Stimulated activated CD8-positive, alpha-beta memory T cell treated with anti-CD3 and anti-CD28 coated beads, Interleukin-2, amount 100 ng/mL, for 1 hour (primary cell): ENCODE data around the gene KSR2.
"Not testable (repeated sequence)": the region's sequence is repeated elsewhere in the genome, so short reads cannot be mapped to it uniquely, and the experiment has no call there.

Source experiments
- DNase-seq, 2 donors: peaks; one replicate each; pipeline ENCODE4 v3.0.0-alpha.2; 2020; ENCODE audit warnings: low read depth in 2 of 2

Gene KSR2

DNA sequence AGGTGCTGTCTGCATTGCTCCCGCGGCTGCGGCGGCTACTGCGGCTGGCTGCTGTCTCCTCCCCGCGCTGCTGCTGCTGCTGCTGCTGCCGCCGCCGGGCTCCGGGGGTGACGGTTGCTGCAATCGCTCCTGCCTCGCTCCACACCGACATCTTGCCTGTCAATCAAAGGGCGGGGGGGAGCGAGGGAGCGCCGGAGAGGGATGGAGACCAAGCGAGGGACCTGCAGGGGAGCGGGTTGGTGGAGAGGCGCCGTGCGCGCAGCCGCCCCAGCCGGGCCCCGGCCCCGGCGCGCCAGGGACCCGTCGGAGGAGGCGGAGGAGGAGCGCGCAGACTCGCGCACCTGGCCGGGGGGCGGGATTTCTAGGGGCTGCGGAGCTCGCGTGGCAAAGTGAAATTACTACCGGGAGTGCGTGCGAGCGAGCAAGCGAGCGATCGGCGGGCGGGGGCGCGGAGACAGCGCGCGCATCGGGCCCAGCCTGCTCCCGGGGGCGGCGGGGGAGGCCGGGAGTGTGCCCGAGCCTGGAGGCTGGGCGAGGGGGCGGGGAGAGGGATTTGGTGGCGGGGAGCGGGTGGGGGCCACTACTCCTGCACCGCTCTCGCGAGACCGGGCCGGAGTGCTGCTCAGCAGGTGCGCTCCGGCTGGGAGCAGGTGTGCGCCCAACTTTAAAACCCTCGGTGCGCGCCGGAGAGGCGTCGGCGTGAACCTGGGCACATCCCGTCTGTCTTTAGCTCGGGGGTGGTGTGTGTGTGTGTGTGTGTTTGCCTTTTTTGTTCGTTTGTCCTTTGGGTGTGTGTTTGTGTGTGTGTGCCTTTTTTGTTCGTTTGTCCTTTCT, at the start of gene KSR2:
KSR2 (minus strand) TSS at position 165 of the 834 bp plus-strand sequence. CDS start 735 bp downstream, outside the sequence.
- DNase-seq: no peak

DNA sequence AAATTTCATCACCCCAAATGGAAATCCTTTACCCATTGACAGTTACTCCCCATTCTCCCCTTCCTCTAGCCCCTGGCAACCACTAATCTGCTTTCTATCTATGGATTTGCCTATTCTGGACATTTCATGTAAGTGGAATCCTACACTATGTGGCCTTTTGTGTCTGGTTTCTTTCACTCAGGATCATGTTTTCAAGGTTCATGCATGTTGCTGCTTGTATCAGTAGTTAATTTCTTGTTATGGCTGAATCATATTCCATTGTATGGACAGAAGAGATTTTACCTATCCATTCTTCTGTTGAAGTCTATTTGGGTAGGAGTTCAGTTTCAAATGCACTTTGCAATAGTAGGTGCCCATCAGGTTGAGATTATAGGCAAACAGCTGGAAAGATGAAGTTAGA, 49.1 kb upstream of the KSR2 start:
- no peak for DNase-seq

DNA sequence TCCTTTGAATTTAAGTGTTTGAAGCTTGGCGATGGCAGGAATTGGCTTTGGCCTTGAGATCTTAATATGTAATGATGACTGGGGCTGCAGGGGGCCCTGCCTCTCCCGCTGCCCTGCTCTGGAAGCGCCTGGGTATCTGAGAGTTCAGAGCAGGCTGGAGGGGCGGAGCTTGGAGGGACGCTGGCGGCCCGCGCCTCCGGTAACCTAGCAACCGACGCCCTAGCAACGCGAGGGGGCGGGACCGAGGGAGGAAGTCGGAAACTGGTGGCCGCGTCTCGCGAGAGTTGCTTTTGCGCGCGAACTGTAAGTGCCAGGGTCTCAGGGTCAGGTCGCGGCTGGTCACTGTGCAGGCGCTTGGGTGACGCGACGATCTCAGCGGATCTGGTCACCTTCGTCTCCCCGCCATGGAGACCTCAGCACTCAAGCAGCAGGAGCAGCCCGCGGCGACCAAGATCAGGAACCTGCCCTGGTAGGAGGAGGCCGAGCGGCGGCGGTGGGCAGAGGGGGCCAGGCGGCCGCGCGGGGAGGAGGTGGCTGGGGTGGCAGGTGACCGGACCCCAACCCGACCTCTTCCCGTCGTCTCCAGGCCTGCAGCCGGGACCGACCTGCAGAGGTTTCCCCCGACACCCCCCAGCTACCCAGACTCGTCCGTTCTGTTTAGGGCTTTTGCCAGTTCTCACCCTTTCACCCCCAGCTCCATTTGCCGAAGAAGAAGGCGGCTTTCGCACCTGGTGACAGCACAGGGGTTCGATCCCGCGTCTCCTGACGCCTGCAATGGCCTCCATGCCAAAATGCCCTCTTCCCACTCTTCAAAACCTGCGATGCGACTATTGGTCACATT, 47.9 kb upstream of the KSR2 start, which contains the start of gene RFC5:
RFC5 (plus strand) TSS at position 280 of the 841 bp plus-strand sequence; CDS start at position 405, 125 bp downstream.
- DNase-seq: peak; percentile 96 to 97

DNA sequence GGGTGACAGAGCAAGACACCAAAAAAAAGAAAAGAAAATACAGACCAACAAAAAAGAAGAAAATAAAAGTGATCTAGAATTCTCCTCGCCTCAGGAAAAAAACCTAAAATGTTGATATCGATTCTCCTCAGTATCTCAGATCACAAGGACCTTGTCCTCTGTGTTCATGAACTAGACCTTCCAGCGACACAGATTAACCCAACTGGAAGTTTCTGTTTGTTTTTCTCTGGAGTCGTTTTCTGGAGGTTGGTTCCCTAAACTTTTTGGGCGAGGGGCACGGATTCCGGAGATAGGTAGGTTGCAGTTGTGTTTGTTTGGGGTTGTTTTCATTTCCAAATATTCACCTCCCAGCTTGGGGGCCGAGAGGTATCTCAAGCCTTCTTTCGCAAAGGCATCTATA, 47.2 kb upstream of the KSR2 start:
- DNase-seq: no peak

DNA sequence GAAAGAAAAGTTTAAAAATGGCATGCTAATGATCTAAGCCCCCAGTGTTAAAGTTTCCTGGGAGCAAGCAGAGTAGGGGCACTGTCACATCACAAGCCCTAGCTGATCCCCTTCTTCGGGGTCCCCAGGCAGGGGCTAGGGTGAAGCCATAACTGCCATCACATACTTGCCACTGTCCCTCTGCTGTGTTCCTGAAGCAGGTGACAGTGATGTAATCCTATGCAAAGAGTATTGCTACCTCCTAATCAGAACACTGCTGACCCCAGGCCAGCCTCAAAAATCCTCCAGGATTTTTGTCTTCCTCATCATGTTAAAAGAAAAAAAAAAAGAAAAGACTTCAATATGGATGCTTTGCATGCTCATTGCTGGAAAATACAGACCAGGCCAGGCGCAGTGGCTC, 46.5 kb upstream of the KSR2 start:
- DNase-seq: no peak

GRCh38 chr12:118013283-118013682, 44.5 kb upstream of the KSR2 start:
- no peak for DNase-seq

- no peak for DNase-seq
Measured at GRCh38 chr12:118011961-118012360, 43.2 kb upstream of the KSR2 start.

DNA sequence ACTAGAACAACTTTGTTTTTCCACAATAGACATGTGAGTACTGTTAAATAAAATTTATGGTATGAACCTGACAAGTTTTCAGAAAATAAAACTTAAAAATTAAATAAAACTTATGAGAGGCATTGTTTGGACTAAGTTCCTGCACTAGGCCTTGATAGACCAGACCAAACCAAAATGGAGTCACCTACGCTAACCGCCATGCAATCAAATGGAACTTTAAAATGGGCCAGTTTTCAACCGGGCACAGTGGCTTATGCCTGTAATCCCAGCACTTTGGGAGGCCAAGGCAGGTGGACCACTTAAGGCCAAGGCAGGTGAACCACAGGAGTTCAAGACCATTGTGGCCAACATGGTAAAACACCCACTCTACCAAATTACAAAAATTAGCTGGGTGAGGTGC, 42.6 kb upstream of the KSR2 start:
- no peak for DNase-seq

GRCh38 chr12:118010903-118011302, 42.1 kb upstream of the KSR2 start:
- DNase-seq: no peak

DNA sequence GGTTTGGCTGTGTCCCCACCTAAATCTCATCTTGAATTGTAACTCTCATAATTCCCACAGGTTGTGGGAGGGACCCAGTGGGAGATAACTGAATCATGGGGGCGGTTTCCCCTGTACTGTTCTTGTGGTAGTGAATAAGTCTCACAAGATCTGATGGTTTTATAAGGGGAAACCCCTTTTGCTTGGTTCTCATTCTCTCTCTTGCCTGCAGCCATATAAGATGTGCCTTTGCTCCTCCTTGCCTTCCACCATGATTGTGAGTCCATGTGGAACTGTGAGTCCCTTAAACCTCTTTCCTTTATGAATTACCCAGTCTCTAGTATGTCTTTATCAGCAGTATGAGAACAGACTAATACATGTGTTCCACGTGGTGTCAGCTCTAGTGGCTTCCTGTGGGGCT, 31.0 kb upstream of the KSR2 start:
- DNase-seq: not testable (repeated sequence)

- DNase-seq: no peak
Measured at GRCh38 chr12:117998719-117999118, 29.9 kb upstream of the KSR2 start.

DNA sequence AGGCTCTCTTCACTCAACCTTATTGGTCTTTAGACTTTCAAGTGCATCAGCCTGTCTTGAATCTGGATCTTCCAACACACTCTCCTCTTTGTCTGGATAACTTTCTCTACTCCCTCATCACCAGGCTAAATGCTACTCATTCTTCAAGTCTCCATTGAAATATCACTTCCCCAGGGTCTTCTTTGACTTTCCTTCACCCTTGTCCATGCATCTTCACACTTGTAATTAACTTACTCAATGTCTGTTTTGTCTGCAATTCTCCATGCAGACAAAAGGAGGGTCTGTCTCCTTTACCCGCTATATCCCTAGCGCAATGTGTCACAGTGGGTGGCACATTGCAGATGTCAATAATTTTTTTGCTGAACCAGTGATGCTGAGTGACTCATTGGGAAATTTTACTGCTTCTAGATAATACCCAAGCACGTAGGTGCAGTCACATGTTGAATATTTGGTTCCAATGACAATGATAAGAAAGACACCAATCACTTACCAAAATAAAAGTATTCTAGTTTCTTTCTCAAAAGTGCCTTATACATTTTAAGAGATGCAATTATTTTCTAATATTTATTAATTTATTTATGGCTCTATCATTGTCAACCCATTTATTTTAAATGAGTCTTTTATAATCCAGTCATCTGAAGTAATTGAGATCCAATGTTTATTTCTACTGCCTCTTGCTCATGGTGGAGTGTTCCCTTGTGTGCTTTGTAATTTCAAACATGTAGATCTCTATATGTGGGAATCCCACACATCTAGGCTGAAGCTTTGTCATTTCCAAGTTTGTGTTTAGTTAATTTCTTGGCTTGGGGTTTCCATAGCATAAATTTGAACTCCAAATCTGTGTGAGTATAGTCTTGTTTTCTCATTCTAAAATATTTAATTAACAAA, 26.0 kb upstream of the KSR2 start:
- no peak for DNase-seq

- no peak for DNase-seq
Measured at GRCh38 chr12:117986705-117987469, 18.1 kb upstream of the KSR2 start.

DNA sequence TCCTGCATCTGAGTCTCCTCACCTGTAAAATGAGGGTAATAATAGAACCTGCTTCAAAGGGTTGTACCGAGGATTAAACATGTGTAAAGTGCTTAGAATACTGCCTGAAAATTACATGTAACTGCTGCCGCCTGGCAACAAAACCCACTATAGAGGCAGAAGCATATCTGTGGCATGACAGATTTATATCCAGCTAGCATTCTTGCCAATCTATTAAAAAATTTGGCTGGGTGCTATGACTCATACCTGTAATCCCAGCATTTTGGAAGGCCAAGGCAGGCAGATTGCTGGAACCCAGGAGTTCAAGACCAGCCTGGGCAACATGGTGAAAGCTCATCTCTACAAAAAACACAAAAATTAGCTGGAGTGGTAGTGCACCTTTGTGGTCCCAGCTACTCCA, 16.4 kb upstream of the KSR2 start:
- DNase-seq: no peak

GRCh38 chr12:117981267-117981666, 12.5 kb upstream of the KSR2 start:
- no peak for DNase-seq

DNA sequence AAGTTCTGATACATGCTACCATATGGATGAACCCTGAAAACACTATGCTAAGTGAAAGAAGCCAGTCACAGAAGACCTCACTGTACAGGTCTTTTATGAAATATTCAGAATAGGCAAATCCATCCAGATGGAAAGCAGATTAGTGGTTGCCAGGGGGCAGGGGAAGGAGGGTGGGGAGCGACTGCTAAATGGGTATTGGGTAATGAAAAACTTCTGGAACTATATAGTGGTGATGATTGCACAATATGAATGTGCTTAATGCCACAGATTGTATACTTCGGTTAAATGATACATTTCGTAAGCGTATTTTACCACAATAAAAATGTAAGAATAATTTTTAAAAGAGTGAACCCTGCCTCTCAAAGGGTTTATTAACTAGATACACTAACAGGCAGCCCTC, 11.8 kb upstream of the KSR2 start:
- DNase-seq: no peak

- no peak for DNase-seq
Measured at GRCh38 chr12:117977373-117977772, 8.6 kb upstream of the KSR2 start.

DNA sequence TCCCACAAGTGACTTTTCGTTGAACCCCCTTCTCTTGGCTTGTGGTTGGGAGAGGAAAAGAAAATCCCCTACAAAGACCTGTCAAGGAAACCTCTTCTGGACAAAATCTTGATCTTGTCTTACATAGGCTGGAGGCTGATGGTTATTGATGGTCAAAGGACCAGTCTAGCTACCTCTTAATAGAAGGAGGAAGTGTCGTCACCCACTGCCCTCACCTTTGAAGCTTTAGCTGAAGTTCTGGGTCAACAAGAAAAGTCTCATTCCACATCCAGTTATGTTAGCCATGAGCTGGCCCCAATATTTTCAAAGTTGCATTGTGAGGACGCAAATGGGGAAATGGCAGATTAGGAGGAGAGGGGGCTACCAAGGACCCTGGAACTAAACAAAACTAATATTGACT, 6.2 kb upstream of the KSR2 start:
- DNase-seq: no peak

DNA sequence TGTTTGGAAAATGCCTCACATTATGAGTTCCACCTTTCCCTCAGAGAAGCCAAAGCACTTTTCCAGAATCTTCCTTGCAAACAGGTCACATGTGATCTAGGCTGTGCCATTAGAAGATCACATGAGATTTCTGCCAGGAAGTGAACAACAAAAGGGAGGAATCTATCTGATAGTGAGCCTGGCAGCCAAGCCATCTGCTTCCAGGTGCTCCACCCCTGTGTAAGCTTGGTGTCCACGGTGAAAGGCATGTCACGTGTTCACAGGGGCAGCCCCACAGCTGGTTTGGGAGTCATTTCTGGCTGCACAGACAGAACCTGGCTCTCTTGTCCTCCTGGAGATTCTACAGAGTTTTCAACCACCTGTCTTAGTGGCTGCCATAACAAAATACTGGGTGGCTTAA, 3.5 kb upstream of the KSR2 start:
- no peak for DNase-seq

- no peak for DNase-seq
Measured at GRCh38 chr12:117970334-117970733, 1.5 kb upstream of the KSR2 start.

DNA sequence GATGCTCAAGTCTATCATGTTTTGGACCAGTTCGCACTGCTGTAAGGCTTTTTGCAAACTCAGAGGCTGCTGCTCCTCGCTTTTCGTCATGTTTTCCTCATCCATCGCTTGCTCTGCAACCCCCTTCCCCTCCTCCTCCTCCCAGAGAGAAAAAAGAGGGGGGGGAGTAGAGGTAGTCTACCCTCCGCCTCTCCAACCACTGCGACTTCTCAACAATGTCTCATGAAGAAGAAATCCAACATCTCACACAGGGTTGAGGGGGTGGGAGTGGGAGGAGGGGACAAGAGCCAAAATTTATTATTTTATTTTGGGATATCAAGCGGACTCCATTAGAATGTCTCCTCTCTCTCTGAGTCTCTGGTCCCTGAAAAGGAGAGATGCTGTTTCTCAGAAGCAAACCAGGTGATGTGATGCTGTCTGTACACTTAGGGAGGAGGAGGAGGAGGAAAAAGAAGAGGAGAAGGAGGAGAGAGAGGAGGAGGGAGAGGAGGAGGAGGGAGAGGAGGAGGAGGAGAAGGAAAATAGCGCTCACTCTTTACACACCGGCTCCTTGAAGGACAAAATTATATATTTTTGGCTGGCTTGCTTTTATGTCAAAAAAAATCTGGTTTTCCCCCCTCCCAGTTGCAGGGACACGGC, 520 bp downstream of the KSR2 start:
- no peak for DNase-seq
